NCI-H345 (cell line): Measurements from ENCODE around the gene CNTNAP1.
A peak's percentile ranks its signal among the peaks of the same experiment; 100 is the strongest.

ENCODE experiments used
- DNase-seq: peaks from one replicate; lab custom pipeline; 2025; lab: John Stamatoyannopoulos, UW

The CNTNAP1 gene

GRCh38 chr17:42670789-42671657 is 11.3 kb upstream of the CNTNAP1 start:
- no peak for DNase-seq

GRCh38 chr17:42672038-42672437 is 10.3 kb upstream of the CNTNAP1 start:
- DNase-seq = no peak

- DNase-seq = no peak
Observed at GRCh38 chr17:42673266-42673884, 9.0 kb upstream of the CNTNAP1 start.

GRCh38 chr17:42673885-42674754 is 8.2 kb upstream of the CNTNAP1 start:
- no peak for DNase-seq

GRCh38 chr17:42674755-42675347 is 7.5 kb upstream of the CNTNAP1 start:
- DNase-seq = peak; percentile 25

- DNase-seq = peak; percentile 52
Observed at GRCh38 chr17:42675348-42675964, 6.9 kb upstream of the CNTNAP1 start.

GRCh38 chr17:42675965-42676423 is 6.3 kb upstream of the CNTNAP1 start:
- DNase-seq = peak; percentile 26

GRCh38 chr17:42676424-42677011 is 5.8 kb upstream of the CNTNAP1 start, which contains the start of gene PLEKHH3:
Gene PLEKHH3, minus strand, starts transcription at chr17:42676994. Its CDS starts 431 bp downstream, at chr17:42676563.
- peak; percentile 42 for DNase-seq

- peak; percentile 99 for DNase-seq
Observed at GRCh38 chr17:42677012-42677857, 5.1 kb upstream of the CNTNAP1 start.

GRCh38 chr17:42677921-42678781 is 4.2 kb upstream of the CNTNAP1 start:
- peak; percentile 91 for DNase-seq

- DNase-seq = peak; percentile 79
Observed at GRCh38 chr17:42678951-42679491, 3.3 kb upstream of the CNTNAP1 start.

GRCh38 chr17:42679492-42680330 is 2.6 kb upstream of the CNTNAP1 start:
- DNase-seq = peak; percentile 82

- DNase-seq = no peak
Observed at GRCh38 chr17:42680331-42680808, 2.0 kb upstream of the CNTNAP1 start.

- peak; percentile 47 for DNase-seq
Observed at GRCh38 chr17:42682722-42683403, 532 bp downstream of the CNTNAP1 start.

- no peak for DNase-seq
Observed at GRCh38 chr17:42683407-42684034, 1.2 kb downstream of the CNTNAP1 start.

- DNase-seq = no peak
Observed at GRCh38 chr17:42684929-42685556, 2.7 kb downstream of the CNTNAP1 start.
